GM21447 (cell line): ENCODE results near the gene PPP2R2B.

ENCODE experiments used
- ATAC-seq: cut with Tn5 transposase; IDR thresholded peaks from one replicate; pipeline ENCODE4 v1.9.1; 2021; ENCODE audit not compliant: unreplicated experiment

PPP2R2B gene

DNA sequence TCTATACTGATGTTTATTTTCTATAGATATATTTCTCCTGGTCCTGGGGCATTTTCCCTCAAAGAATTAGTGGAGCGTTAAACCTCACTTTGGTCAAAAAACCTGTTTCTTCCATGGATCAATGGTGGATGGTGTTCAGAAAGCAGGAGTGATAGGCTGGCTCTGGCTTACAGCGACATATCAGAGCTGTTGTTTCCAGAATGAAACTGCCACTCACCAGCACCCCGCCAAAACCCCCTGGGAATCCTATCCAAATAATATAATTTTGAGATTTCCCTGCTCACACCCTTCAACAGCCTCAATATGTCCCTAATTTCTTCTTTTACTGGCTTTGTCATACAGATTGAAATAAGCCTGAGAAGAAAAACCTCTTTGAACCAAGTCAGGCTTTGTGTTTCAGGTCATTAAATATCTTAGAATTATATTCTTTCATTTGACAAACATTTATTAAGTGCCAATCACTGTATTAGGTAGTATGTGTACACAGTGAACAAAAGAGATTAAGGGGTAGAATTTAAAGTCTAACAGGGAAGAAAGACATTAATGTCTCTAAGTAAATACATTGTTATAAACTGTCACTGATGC lies 218.1 kb downstream of the PPP2R2B start:
- no peak for ATAC-seq

GRCh38 chr5:146659961-146660360 lies 218.6 kb downstream of the PPP2R2B start:
- no peak for ATAC-seq

DNA sequence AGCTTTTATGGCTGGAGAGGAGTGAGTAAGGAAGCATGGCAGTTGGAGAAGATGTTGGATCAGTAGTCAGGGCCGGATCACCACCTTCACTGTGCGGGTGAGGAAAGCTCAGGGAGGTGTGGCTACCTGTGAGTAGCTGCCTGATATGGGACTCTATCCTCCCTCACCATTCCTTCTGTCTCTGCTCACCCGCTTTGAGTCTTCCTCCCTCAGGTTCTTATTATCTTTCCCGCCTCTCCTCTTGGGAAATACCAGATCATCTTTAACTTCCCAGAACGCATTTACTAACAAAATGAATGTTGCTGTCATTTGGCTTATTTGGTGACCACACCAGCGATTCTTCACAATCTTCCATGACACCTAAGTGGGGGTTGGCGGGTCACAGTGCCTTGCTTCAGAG lies 221.9 kb downstream of the PPP2R2B start:
- no peak for ATAC-seq

GRCh38 chr5:146653560-146653959 lies 225.0 kb downstream of the PPP2R2B start:
- no peak for ATAC-seq

- no peak for ATAC-seq
These were observed 226.0 kb downstream of the PPP2R2B start for GRCh38 chr5:146652547-146652946.

GRCh38 chr5:146647656-146648199 lies 230.8 kb downstream of the PPP2R2B start:
- ATAC-seq, result no peak

DNA sequence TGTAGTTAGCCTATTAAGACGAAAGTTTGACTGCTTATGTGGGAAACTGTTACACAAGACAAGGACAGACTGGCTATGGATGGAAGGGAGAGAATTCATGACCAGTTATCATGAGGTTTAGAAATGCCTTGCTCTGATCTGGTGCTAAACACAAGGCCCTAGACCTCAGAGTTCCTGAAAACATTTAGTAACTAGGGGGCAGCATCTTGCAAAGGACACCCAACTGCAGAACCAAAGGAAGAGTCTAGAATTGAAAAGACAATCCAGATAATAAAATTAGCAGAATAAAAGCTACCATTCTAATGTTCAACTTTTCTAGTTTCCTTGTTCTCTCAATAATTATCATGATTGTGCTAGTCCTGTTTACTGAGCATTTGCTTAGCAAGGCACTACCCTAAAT lies 232.1 kb downstream of the PPP2R2B start:
- ATAC-seq, result no peak

- ATAC-seq, result no peak
These were observed 233.2 kb downstream of the PPP2R2B start for GRCh38 chr5:146645342-146645741.

GRCh38 chr5:146644831-146645230 lies 233.7 kb downstream of the PPP2R2B start:
- ATAC-seq, result no peak

- no peak for ATAC-seq
These were observed 234.8 kb downstream of the PPP2R2B start for GRCh38 chr5:146643776-146644175.

- ATAC-seq, result no peak
These were observed 236.1 kb downstream of the PPP2R2B start for GRCh38 chr5:146642410-146642809.

- ATAC-seq, result no peak
These were observed 236.6 kb downstream of the PPP2R2B start for GRCh38 chr5:146641941-146642340.

DNA sequence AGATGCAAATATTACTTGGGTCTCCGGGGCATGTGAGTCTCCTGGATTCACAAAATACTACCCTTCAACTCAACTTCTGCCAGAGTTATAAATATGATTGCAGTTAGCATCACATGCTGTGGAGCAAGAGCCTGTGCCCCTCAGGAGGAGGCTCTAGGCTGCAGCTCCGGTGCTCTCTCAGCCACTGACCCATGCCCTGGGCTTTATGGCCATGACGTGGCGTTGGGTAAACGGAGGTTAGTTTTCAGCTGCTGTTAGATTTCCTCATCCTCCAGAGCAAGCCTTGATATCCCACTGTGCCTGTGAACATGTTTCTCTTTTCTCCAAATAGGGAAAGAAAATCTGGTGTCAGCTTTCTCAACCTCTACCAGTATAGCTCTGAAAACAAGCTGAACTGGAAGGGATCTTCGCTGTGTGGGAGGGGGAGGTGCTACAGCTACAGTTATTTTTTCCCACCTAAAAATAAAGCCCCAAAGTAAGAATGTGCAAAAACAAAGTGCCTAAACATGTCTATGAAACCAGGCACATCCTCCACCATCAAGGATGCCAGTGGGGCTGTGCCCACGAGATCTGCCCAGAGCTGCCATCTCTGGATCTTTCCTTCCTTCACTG lies 238.2 kb downstream of the PPP2R2B start:
- no peak for ATAC-seq

GRCh38 chr5:146635443-146635842 lies 243.1 kb downstream of the PPP2R2B start:
- no peak for ATAC-seq

GRCh38 chr5:146633323-146633764 lies 245.2 kb downstream of the PPP2R2B start:
- ATAC-seq, result no peak

DNA sequence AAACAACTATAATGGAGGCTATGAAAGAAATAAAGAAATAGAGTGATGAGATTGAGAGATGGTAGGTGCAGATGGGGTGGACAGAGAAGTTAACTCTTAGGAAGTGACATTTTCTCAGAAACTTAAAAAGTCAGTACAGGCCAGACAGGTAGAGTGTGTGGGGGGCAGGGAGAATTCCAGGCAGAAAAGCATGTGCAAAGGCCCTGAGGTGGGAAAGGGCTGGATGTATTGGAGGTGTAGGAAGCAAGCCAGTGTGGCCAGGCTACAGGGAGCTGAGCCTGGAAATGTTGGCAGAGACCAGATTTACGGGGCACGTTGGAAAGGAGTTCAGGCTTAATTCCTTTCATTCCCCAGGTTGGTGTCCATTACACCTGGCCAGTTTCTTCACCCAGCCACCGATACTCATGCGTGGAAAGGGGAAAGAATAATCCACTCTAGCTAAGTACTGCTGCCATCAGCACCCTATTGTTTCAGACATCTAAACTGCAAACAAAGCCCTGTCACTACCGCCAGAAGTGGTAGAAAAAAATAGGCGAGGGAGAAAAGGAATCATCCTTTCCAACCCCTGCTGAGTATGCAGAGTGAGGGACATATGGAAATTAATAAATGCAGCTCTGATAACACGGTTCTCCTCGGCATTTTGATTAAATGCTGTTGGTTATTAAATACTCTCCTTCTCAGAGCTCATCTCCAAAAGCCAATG lies 245.8 kb downstream of the PPP2R2B start:
- no peak for ATAC-seq

DNA sequence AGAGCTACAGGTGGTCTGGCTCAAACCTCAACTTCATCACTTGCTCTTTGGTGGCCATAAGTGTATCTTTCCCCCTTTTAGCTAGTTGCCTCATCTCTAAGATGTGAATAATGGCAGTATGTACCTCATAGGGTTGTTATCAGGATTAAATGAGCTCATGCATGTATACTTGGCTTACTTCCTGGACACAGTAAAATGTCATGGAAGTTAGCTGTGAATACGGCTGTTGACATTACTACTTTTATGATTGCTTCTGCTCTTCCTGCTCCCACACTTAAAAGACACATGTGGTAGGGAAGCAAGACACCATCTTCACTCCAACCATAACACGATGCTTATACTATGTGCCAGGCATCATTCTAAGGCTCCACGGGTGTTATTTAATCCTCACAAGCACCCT lies 248.1 kb downstream of the PPP2R2B start:
- ATAC-seq, result no peak

- no peak for ATAC-seq
These were observed 249.6 kb downstream of the PPP2R2B start for GRCh38 chr5:146628950-146629349.

GRCh38 chr5:146626936-146627335 lies 251.6 kb downstream of the PPP2R2B start:
- ATAC-seq, result no peak

- ATAC-seq, result no peak
These were observed 254.4 kb downstream of the PPP2R2B start for GRCh38 chr5:146624179-146624578.

- no peak for ATAC-seq
These were observed 254.9 kb downstream of the PPP2R2B start for GRCh38 chr5:146623666-146624065.

DNA sequence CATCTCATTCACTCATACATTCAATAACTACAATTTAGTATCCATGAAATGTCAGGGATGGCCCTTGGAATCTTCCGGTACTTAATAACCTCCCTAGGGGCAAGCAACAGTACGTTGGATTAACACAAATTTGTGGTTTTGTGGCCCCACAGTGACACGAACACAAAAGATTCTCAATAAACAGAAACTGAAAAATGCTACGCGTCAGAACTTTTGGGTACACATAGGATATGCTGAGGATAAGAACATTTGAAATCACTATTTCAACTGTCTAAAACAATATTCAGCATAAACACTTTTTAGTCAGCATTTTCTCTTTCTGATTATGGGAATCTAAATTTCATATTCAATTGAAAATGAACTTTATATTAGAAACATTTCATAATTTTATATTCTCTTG lies 255.5 kb downstream of the PPP2R2B start:
- no peak for ATAC-seq
